GM19239 (cell line): ENCODE results near the gene BRWD1.
"Not testable (repeated sequence)": the region's sequence is repeated elsewhere in the genome, so short reads cannot be mapped to it uniquely, and the experiment has no call there.

ENCODE experiments used
- DNase-seq: peaks from one replicate; pipeline ENCODE4 v3.0.0; 2011; ENCODE audit warnings: low spot score; ENCODE audit not compliant: insufficient read length
- FAIRE-seq: peaks from 2 replicates; lab custom pipeline; 2011; peaks lifted over from hg19 to GRCh38; lab: Jason Lieb, UNC

BRWD1 gene

DNA sequence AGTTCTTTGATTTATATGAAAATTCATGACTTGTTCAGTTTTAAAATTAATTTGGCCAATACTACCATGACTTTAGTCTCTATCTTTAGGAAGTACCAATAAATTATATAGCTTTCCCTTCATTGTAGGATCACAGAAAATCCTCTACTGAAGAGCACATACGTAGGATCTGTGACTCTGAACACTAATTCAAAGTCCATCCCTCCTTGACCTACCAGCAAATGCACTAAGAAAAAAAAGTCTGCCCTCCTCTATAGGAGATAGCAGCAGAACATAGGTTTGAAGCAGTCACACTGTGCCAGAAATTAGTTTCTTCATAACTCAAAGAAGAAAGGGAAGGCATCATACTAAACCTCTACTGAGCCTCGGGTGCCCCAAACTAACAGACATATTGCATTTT is 16.5 kb downstream of the BRWD1 start:
- DNase-seq (no peak), FAIRE-seq (no peak)

DNA sequence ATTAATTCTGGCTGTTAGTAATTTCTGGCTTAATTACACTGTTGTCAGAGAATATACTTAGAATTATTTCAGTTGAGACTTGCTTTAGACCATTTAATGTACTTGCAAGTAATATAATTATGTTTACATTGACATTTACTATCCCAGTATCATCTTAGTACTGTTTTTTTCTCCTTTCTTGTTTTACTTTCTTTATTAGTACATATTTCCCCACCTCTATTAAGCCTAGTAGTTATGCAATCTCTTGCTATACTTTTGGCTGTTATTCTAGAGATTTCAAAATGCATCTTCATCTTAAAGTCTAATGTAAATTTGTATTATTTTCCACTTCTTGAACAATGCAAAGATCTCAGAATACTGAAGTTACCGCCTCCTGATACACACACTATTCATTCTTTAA is 24.4 kb downstream of the BRWD1 start:
- DNase-seq = no peak
- FAIRE-seq = no peak

DNA sequence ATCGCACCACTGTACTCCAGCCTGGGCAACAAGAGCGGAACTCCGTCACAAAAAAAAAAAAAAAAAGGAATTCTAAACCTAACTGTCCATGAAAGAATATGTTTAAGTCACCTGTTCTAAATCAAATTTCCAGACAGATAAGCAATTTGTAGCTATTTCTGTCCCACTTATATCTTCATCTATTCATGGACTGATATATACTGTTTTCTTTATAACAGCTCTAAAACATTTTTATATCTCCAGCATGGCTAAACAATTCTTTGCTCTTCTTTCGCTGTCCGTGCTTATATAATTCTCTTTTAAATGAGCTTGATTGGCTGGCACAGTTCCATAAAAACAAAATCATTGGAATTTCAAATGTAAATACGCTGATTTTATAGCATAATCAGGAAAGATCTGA is 30.5 kb downstream of the BRWD1 start:
- FAIRE-seq (no peak), DNase-seq (no peak)

DNA sequence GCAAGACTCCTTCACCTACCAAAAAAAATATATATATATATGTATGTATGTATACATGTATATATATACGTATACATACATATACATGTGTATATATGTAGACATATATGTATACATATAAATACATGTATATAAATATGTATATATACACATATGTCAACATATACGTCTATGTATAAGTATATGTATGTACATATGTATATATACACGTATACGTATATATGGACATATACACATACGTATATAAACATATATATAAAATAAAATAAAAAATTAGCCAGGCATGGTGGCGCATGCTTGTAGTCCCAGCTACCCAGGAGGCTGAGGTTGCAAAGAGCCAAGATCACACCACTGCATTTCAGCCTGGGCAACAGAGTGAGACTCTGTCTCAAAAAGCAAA is 31.6 kb downstream of the BRWD1 start:
- DNase-seq (no peak), FAIRE-seq (no peak)

DNA sequence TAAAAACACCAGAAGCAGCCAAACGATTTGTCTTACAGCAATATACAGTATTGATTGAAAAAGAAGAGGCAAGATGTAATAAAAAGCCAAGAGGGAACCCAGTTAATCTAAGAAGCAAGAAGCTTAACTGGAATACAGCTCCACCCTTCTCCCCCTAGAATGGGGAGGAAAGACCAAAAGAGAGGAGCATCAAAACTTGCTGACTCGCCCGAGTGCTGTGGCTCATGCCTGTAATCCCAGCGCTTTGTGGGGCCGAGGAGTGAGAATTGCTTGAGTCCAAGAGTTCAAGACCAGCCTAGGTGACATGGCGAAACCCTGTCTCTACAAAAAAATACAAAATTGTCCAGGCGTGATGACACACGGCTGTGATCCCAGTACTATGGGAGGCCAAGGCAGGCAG is 32.2 kb downstream of the BRWD1 start:
- DNase-seq (no peak), FAIRE-seq (no peak)

DNA sequence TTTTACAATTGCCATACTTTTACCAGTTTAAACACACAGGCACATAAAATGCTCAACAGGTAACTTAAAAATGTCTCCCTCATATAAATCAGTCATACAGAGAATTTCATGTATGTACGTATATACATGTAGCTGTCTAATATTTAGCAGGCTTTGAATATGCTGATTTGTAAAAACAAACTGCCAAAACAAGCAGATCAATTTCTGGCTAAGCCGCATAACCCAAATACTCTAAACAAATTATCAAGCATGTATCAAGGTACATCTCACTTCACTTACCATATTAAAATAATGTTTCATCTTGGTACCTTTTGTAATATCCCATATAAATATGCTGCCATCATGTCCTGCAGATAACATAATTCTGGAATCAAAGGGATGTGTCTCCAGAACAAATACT is 43.8 kb downstream of the BRWD1 start:
- no peak for FAIRE-seq
- no peak for DNase-seq

DNA sequence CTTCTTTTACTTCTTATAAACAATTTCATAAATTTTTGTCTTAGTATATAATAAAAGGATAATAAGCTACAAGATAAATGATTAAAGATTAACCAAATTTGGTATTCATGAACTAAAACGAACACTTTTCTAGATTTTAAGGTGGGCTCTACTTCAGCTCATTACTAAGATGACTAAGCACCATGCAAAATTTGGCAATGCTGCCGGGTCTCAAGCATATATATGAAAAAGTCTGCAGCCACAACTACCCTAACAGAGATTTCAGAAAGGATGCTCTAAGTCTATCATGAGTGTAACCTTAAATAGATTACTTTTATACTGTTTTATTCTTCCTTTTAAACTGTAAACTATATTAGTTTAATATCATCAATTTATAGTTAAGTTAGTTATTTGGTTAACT is 47.8 kb downstream of the BRWD1 start:
- FAIRE-seq (no peak), DNase-seq (no peak)

DNA sequence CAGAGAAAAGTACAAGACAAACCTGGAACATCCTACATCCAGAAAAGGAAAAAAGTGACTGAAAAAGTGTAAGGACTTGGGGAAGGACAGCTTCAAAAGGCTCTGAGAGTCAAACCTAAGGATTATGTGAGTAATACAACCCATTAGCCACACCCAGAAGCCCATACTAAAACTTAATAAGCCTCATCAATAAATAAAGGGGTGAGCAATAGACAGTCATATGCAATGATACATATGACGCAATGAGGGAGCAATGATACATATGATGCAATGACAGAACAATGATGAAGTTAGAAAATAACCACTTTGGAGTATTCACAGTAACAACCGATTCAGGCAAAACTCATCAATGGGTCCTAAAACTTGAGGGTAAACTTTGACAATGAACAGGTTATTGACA is 50.1 kb downstream of the BRWD1 start:
- no peak for FAIRE-seq
- DNase-seq = no peak

DNA sequence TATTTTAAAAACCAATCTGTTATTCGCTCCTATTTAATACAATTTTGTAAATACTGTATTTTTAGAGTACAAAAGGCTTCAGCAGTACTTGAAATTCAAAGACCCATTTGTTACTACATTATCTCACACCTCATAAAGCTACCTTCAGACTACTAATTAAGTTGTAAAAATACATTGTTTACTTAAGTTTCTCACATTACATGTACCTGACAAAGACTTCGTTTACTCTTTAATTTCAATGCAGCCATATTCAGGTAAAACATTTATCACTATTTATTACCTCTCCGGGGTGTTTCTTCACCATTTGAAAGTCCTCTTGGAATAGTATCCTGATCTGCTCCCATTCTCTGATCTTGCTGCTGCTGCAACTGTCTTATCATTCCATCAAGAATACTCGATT is 55.2 kb downstream of the BRWD1 start:
- DNase-seq = no peak
- FAIRE-seq = no peak

DNA sequence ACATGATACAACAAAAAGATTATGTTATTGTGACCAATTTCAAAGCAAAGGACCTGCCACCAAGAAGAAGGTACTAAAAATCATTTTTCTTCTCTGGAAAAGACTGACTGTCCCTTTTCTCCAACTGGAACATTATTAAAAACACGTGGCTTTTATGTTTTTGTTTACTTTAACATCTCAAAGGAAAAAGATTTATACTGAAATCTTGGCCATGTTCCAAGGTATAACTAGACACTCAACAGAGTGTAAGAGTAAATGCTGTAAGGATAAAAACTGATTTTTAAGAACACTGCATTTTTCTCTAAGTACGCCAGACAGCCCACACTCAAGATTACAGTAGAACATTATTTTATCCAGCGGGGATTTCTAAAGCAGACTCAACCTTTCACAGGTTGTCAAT is 62.1 kb downstream of the BRWD1 start:
- DNase-seq (no peak), FAIRE-seq (no peak)

DNA sequence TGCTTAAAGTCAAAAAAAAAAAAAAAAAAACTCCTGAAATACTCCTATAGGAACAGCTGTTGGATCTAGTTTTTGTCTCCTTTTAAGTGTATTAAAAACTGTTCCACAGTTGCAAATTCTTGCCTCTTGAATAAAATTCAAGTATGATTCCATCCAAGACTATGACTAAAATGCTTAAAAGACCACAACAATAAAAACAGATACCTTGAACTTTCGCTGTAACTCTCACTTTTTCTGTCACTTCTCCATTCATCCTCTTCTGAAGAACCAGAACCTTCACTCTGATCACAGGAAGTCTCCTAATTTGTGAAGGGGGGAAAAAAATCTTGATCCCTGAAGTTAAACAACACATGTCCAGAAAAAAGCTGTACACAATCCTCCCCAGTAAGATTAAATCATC is 75.2 kb downstream of the BRWD1 start:
- FAIRE-seq = no peak
- no peak for DNase-seq

DNA sequence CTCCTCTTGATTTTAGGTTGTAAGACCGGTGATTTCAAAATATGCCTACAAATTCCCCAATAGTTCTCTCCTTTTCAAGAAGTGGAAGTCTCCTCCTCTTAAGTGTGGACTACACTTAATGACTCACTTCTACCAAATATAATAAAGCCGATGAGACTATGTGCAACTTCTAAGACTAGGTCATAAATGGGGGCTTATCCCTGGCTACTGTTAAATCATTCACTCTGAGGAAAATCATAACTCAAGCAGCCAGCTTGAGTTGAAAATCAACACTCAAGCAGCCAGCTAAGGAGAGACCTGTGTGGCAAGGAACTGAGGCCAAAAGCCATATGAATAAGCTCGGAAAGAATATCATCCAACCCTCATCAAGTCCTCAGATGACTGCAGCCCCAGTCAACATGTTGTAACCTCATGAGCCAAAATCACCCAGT is 80.6 kb downstream of the BRWD1 start:
- no peak for DNase-seq
- no peak for FAIRE-seq

DNA sequence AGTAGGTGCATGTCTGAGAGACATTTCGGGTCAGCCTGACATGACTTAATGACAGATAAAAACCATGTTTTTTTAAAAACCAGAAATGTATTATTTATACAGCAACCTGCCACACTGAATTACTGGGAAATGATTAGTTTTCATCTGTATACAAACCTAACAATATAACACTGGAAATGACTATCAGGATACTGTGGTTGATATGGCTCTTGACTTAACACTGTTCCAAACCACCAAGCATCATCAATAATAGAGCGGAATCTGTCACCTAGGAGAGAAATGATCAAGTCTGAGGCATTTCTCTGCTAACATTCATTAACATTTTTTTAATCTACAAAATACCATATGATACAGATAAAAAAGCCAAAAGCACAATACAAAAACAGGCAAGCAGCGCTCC is 88.5 kb downstream of the BRWD1 start:
- FAIRE-seq (no peak), DNase-seq (no peak)

DNA sequence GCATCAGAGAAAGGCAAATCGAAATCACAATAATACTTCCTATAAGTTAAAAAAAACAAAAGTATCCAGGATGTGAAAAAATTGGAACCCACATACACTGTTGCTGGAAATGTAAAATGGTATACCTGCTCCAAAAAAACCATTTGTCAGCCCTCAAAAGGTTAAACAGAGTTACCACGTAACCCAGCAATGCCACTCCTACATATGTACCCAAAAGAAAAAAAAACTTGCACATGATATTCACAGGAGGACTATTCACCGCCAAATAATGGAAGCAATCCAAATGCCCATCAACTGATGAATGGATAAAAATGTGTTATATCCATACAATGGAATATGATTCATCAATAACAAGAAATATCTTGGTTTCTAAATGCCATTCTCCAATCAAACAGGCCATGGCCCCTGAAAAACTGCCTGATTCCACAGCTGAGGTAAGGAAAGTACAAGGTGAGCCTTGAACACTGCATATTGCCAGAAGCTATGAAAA is 91.4 kb downstream of the BRWD1 start:
- DNase-seq = no peak
- no peak for FAIRE-seq

DNA sequence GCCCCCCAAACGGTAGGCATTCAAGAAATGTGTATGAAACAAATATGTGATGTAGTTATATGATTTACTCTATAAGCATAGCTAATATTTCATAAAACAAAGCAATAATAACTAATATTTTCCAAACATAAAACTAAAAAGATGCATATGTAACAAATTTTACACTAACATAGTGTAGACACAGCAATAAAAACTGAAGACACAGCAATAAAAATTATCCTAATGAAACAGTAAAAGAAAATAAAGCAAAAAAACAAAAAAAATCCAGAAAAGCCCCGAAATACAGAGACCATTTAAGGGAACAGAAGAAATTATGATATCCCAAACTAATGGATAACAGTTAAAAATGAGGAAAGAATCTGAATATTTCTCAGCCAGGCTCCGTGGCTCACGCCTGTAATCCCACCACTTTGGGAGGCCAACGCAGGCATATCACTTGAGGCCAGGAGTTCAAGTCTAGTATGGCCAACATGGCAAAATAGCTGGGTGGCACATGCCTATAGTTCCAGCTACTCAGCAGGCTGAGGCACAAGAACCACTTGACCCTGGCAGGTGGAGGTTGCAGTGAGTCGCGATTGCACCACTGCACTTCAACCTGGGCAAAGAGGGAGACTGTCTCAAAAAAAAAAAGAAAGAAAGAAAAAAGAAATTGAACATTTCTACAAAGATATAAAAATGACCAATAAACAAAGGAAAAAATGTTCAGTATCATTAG is 92.0 kb downstream of the BRWD1 start:
- DNase-seq (no peak), FAIRE-seq (no peak)

DNA sequence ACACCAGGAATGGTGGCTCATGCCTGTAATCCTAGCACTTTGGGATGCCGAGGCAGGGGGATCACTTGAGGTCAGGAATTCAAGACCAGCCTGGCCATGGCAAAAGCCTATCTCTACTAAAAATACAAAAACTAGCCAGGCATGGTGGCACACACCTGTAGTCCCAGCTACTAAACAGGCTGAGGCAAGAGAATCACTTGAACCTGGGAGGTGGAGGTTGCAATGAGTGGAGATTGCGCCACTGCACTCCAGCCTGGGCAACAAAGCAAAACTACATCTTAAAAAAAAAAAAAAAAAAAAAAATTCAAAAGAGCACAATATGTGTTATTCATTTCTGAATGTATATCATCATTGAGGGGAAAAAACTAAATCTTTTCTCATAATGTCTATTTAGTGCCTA is 92.6 kb downstream of the BRWD1 start:
- FAIRE-seq, DNase-seq: not testable (repeated sequence)

DNA sequence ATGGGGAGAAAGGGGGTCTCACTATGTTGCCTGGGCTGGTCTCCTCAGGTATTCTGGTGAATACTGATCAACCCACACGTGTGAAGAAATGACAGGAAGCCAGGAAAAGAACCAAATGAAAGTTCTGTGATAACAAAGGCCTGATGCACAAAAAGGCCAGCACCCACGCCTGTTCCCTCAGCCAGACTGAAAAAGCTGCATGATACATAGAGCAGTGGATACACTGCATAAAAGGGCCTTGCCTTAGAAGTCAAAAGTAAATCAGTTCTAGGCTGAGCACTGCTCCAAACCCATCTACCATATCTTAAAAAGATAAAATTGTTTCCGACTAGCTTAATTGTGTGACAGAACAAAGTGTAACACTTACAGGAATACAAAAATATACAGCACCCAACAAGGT is 93.3 kb downstream of the BRWD1 start:
- FAIRE-seq = no peak
- DNase-seq = no peak

DNA sequence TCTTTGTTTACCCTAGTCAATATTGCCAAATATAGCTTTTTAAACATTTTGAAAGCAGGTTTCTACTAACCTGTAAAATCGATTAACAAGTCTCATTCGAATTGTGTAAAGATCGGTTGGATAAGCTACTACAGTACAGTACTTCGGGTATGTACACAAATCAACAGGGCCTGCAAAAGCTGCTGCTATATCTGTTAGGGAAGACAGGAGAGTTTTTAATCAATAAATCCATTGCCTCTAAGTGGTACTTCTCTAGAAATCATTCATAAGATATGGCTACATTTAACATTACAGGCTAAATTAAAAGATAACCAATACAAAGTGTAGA is 95.4 kb downstream of the BRWD1 start:
- no peak for FAIRE-seq
- no peak for DNase-seq

DNA sequence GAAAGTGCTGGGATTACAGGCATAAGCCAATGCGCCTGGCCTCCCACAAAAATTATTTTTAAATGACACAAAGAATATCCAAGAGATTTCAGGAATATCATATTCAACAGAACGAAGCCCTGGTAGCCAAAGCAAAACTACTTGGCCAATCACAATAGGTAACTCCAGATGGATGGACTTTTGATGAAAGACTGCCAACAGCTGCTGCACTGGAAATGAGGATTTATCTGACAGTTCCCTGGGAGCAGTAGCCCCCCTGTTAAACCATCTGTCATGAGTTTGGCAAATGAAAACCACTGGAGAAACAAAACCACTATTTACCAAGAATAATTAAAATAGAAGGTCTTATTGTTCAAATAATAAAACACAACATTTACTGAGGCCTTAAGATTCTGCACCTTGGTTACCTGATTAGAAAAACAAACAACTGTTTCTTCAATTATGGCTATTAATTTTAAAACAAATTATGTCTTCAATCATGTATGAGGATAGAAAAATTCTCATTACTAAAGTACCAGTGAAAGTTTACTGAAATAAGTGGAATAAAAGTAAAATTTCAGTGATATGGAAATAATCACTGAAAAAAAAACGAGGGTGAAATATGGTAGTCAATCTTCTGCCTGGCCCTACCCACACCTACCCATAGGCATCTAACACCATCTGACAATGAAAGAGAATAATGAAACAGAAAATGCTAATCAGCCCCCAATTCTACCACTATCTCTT is 95.9 kb downstream of the BRWD1 start:
- DNase-seq (no peak), FAIRE-seq (no peak)

DNA sequence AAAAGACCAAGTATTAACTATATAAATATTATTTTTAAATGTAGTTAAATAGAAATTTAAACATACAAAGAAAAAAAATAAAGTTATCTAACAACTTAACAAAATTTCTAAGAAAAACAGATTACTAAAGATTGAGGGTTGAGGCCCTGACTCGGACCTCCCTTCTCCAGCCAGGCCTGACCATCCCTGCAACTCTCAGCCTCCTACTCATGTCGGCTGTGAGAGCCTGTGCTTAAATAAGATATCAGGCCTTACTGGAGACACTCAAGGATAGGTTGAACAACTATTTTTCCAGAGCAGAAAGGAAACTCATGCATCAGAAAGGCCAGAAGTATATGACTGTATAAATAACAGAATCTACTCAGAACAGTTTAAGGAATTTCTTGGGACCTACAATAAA is 97.1 kb downstream of the BRWD1 start:
- DNase-seq (no peak), FAIRE-seq (no peak)

DNA sequence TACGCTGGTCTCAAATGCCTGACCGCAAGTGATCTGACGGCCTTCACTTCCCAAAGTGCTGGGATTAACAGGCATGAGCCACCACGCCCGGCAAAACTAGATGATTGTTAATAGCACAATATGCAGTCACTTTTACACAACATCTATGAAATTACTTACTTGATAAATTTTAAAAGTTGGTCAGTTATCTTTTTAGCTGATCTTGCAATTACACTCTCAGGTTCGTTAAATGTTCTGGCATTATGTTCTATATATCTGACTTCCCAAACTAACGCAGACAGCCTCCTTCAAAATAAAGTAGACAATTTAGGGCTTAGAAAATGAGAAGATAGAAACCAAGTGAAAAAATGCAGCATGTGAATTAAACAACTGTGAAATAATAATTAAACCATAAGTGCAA is 98.4 kb downstream of the BRWD1 start:
- FAIRE-seq (no peak), DNase-seq (no peak)

DNA sequence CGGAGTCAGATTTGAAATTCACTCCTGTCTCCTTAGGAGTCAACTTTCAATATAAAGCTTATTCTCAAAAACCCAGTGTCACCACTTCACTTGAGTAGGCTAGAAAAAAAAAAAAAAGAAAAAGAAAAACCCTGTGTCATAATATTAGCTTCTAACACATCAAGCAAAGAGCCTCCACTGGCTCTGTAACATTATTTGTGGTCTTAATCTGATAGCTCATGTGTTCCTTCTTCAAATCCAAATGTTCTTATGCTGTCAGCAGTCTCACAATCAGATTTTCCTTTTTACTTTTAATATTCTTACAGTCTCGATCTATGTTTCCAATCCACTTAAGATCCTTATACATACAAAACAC is 104.1 kb downstream of the BRWD1 start:
- no peak for FAIRE-seq
- DNase-seq = no peak
